Gastrocnemius medialis (tissue), 4 donors: ENCODE measurements around the gene DCTN3. TPM values are rescaled to one million over a fixed set of nuclear protein-coding genes. Genes with fewer than 3 reads are reported as not detected.
A peak's percentile ranks its signal among the peaks of the same experiment; 100 is the strongest.

ENCODE experiments used
- ATAC-seq, 2 donors: fragments of 150-250 bp; one replicate each; pipeline ENCODE4 v1.9.1; 2016
- DNase-seq, 2 donors: peaks; one replicate each; pipeline ENCODE4 v3.0.0-alpha.2; 2019
- H3K27ac ChIP-seq, 4 donors: fragments of 200-600 bp; sonication (generic); 1 replicate in 1 of 4; 2 replicates in 3 of 4; pipeline ENCODE4 v1.5.1; 2016 to 2018; ENCODE audit warnings: mild to moderate bottlenecking in 2 of 4, moderate library complexity in 1 of 4
- H3K27me3 ChIP-seq, 3 donors: fragments of 200-600 bp; sonication (generic) in 2 of 3; 1 replicate in 1 of 3; 2 replicates in 2 of 3; pipeline versions ENCODE4 v1.5.1 to v1.6.0; 2016 to 2019; ENCODE audit warnings: mild to moderate bottlenecking in 1 of 3, moderate library complexity in 1 of 3
- H3K36me3 ChIP-seq, 2 donors: fragments of 200-600 bp; sonication (generic) in 1 of 2; one replicate each; pipeline ENCODE4 v1.5.1; 2017 to 2018
- H3K4me1 ChIP-seq, 2 donors: fragments of 200-600 bp; sonication (generic) in 1 of 2; one replicate each; pipeline ENCODE4 v1.5.1; 2016 to 2017; ENCODE audit warnings: mild to moderate bottlenecking in 2 of 2
- H3K4me3 ChIP-seq, 4 donors: fragments of 200-600 bp; sonication (generic) in 3 of 4; 1 replicate in 1 of 4; 2 replicates in 3 of 4; pipeline ENCODE4 v1.5.1; 2016 to 2019; ENCODE audit warnings: mild to moderate bottlenecking in 2 of 4
- H3K9me3 ChIP-seq, 3 donors: fragments of 200-600 bp; sonication (generic) in 2 of 3; 1 replicate in 1 of 3; 2 replicates in 2 of 3; pipeline ENCODE4 v1.5.1; 2016 to 2019
- CTCF ChIP-seq, 5 experiments: fragments of 450-650 bp in 3 of 5; fragments of 200-600 bp in 2 of 5; sonication (generic) in 2 of 5; IDR thresholded peaks in 4 of 5; conservative IDR thresholded peaks in 1 of 5; 1 replicate in 4 of 5; 2 replicates in 1 of 5; pipeline ENCODE4 v1.5.1; 2016 to 2019; ENCODE audit warnings: antibody characterized with exemption in 5 of 5, mild to moderate bottlenecking in 3 of 5, moderate library complexity in 3 of 5
- POLR2A ChIP-seq, 2 donors: fragments of 450-650 bp; IDR thresholded peaks; one replicate each; pipeline ENCODE4 v1.6.1; 2017; ENCODE audit warnings: antibody characterized with exemption in 2 of 2, mild to moderate bottlenecking in 2 of 2, moderate library complexity in 2 of 2
- in situ Hi-C, 4 donors: fragments of 200-750 bp; cut with MboI; loops; one replicate each; pipeline versions ENCODE4 v1.15.0 to v1.8.0; 2017; ENCODE audit warnings: low sequenced_read_pairs in 4 of 4
- intact Hi-C: fragments of 100-400 bp; cut with DNase I; formaldehyde crosslinking; loops from one replicate; pipeline ENCODE4 v1.15.1; 2023; ENCODE audit warnings: low total_unique reads
- total RNA-seq, 4 donors: library from RNA; depleted of rRNA; stranded (reverse); fragments of >200 nt; gene quantifications; one replicate each; pipeline versions ENCODE4 v1.1.0 to v1.2.3, GENCODE V29; 2016

DCTN3 gene
- total RNA-seq, 4 donors from 2014 or later = 62.8 to 174 (median 105) TPM

- in situ Hi-C loops (no loop called here), intact Hi-C loops (no loop called here)
- no peak for DNase-seq
- Histone ChIP-seq H3K4me1 (peaks cover 20 to 32% of the 10 kb centered on the region in 2 donors), H3K27me3 (no peaks in the 10 kb centered on the region), H3K9me3 (no peaks in the 10 kb centered on the region), H3K4me3 (no peak overlapping the region), H3K36me3 (no peaks in the 10 kb centered on the region), H3K27ac (no peak overlapping the region)
- no peak for ATAC-seq
- TF ChIP-seq POLR2A (IDR thresholded peaks at IDR 0.05) (no peak), CTCF (IDR thresholded peaks at IDR 0.05 in 4 of 5, conservative IDR thresholded peaks at IDR 0.05 in 1 of 5) (no peak)
These were observed 45.7 kb downstream of the DCTN3 start for GRCh38 chr9:34574571-34574970.

GRCh38 chr9:34573599-34574325 is 46.5 kb downstream of the DCTN3 start:
- H3K4me1 ChIP-seq = peaks cover 20 to 36% of the 10 kb centered on the region in 2 donors
- no peaks in the 10 kb centered on the region for H3K27me3 ChIP-seq
- no peak for DNase-seq
- H3K36me3 ChIP-seq = peaks cover 0 to 5% of the 10 kb centered on the region in 2 donors
- intact Hi-C loops (no loop called here), in situ Hi-C loops (no loop called here)
- no peak for ATAC-seq
- H3K4me3 ChIP-seq = no peak overlapping the region
- H3K9me3 ChIP-seq = no peaks in the 10 kb centered on the region
- TF ChIP-seq POLR2A (IDR thresholded peaks at IDR 0.05) (no peak), CTCF (IDR thresholded peaks at IDR 0.05 in 4 of 5, conservative IDR thresholded peaks at IDR 0.05 in 1 of 5) (no peak)
- H3K27ac ChIP-seq = no peak overlapping the region

GRCh38 chr9:34572628-34573027 is 47.7 kb downstream of the DCTN3 start:
- intact Hi-C loops = no loop called here
- no peak for ATAC-seq

GRCh38 chr9:34572092-34572491 is 48.2 kb downstream of the DCTN3 start:
- no peaks in the 10 kb centered on the region for H3K9me3 ChIP-seq
- intact Hi-C loops = no loop called here
- no peaks in the 10 kb centered on the region for H3K27me3 ChIP-seq
- peaks cover 0 to 8% of the 10 kb centered on the region in 2 donors for H3K36me3 ChIP-seq
- H3K27ac ChIP-seq = peak overlapping the region in 1 of 4 donors; percentile 55
- H3K4me3 ChIP-seq = no peak overlapping the region
- TF ChIP-seq CTCF (IDR thresholded peaks at IDR 0.05 in 4 of 5, conservative IDR thresholded peaks at IDR 0.05 in 1 of 5) (no peak), POLR2A (IDR thresholded peaks at IDR 0.05) (no peak)
- peaks cover 26 to 39% of the 10 kb centered on the region in 2 donors for H3K4me1 ChIP-seq
- DNase-seq (no peak), ATAC-seq (no peak)
- in situ Hi-C loops = no loop called here

More at GRCh38 chr9:34572628-34573027, 47.7 kb downstream of the DCTN3 start:
- no peaks in the 10 kb centered on the region for H3K27me3 ChIP-seq
- H3K27ac ChIP-seq = no peak overlapping the region
- TF ChIP-seq CTCF (IDR thresholded peaks at IDR 0.05 in 4 of 5, conservative IDR thresholded peaks at IDR 0.05 in 1 of 5) (no peak), POLR2A (IDR thresholded peaks at IDR 0.05) (no peak)
- DNase-seq = no peak
- peaks cover 0 to 8% of the 10 kb centered on the region in 2 donors for H3K36me3 ChIP-seq
- H3K4me3 ChIP-seq = no peak overlapping the region
- no peaks in the 10 kb centered on the region for H3K9me3 ChIP-seq
- in situ Hi-C loops = no loop called here
- peaks cover 20 to 39% of the 10 kb centered on the region in 2 donors for H3K4me1 ChIP-seq
